Activated CD8-positive, alpha-beta T cell treated with anti-CD3 and anti-CD28 coated beads for 36 hours (primary cell): ENCODE results near the gene MAPKAPK2. TPM values are rescaled to one million over a fixed set of nuclear protein-coding genes. Genes with fewer than 3 reads are reported as not detected.
"Not testable (repeated sequence)": the region's sequence is repeated elsewhere in the genome, so short reads cannot be mapped to it uniquely, and the experiment has no call there.

Experiments
- ATAC-seq: fragments of 200-7000 bp; cut with Tn5 transposase; one replicate; pipeline ENCODE4 v1.10.0; 2021; ENCODE audit warnings: mild to moderate bottlenecking, moderate library complexity
- CTCF ChIA-PET: fragments of 350-600 bp; sonication (Branson Sonifier 250); formaldehyde crosslinking; loops from one replicate; lab custom pipeline; 2021; ENCODE audit warnings: antibody characterized with exemption; lab: Charles Lee
- POLR2A ChIA-PET: fragments of 350-600 bp; sonication (Branson Sonifier 250); formaldehyde crosslinking; loops from one replicate; lab custom pipeline; 2021; ENCODE audit warnings: antibody characterized with exemption; lab: Charles Lee
- DNase-seq: peaks from one replicate; pipeline ENCODE4 v3.0.0-alpha.2; 2020
- H3K27ac Mint-ChIP-seq: one replicate; pipeline ENCODE4 v1.8.0; 2021; ENCODE audit warnings: mild to moderate bottlenecking, mixed read lengths
- H3K27me3 Mint-ChIP-seq: one replicate; pipeline ENCODE4 v1.8.0; 2021; ENCODE audit warnings: mixed read lengths
- H3K36me3 Mint-ChIP-seq: one replicate; pipeline ENCODE4 v1.8.0; 2021; ENCODE audit warnings: low read depth, mixed read lengths
- H3K4me1 Mint-ChIP-seq: one replicate; pipeline ENCODE4 v1.8.0; 2021; ENCODE audit warnings: low read depth, mixed read lengths
- H3K4me3 Mint-ChIP-seq: one replicate; pipeline ENCODE4 v1.8.0; 2021; ENCODE audit warnings: mild to moderate bottlenecking, moderate library complexity, mixed read lengths
- H3K9me3 Mint-ChIP-seq: one replicate; pipeline ENCODE4 v1.8.0; 2021; ENCODE audit warnings: mixed read lengths
- intact Hi-C: fragments of 100-400 bp; cut with micrococcal nuclease; formaldehyde crosslinking; loops from one replicate; pipeline ENCODE4 v1.10.0; 2022
- total RNA-seq, 2 experiments: library from RNA; stranded (reverse); gene quantifications; one replicate each; pipeline ENCODE4 v1.2.3, GENCODE V29; 2021
- TF ChIP-seq, protein P1 (sequence below): fragments of 200-600 bp; IDR thresholded peaks from one replicate; pipeline ENCODE4 v1.8.0; 2022; ENCODE audit warnings: antibody characterized with exemption, mild to moderate bottlenecking

The MAPKAPK2 gene
- total RNA-seq, 2 experiments from 2014 or later: 50.4 to 51.4 TPM

DNA sequence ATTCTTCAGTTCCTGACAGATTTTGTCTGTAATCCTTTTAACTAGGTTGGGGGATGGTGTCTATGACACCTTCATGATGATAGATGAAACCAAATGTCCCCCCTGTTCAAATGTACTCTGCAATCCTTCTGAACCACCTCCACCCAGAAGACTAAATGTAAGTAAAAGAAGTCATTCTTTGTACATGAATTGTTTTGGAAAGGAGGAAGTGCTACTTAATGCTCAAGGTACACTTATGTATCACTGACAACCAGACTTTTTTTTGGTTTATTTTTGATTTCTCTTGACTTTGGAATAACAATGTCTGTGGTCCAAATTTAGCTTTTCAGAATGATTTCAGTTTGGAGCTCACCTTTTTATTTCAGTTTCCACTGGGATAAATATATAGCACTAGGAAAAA, 47.1 kb upstream of the MAPKAPK2 start:
- H3K36me3 Mint-ChIP-seq: peaks cover 3% of the 10 kb centered on the region
- TF ChIP-seq, protein P1, sequence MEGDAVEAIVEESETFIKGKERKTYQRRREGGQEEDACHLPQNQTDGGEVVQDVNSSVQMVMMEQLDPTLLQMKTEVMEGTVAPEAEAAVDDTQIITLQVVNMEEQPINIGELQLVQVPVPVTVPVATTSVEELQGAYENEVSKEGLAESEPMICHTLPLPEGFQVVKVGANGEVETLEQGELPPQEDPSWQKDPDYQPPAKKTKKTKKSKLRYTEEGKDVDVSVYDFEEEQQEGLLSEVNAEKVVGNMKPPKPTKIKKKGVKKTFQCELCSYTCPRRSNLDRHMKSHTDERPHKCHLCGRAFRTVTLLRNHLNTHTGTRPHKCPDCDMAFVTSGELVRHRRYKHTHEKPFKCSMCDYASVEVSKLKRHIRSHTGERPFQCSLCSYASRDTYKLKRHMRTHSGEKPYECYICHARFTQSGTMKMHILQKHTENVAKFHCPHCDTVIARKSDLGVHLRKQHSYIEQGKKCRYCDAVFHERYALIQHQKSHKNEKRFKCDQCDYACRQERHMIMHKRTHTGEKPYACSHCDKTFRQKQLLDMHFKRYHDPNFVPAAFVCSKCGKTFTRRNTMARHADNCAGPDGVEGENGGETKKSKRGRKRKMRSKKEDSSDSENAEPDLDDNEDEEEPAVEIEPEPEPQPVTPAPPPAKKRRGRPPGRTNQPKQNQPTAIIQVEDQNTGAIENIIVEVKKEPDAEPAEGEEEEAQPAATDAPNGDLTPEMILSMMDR: no peak
- no peak overlapping the region for H3K27ac Mint-ChIP-seq
- no peak overlapping the region for H3K4me3 Mint-ChIP-seq
- peaks cover 21% of the 10 kb centered on the region for H3K27me3 Mint-ChIP-seq
- H3K4me1 Mint-ChIP-seq: peaks cover 25% of the 10 kb centered on the region
- intact Hi-C loops: no loop called here
- ATAC-seq: no peak
- DNase-seq: no peak
- no peaks in the 10 kb centered on the region for H3K9me3 Mint-ChIP-seq
- POLR2A ChIA-PET: interaction anchor here (0.8 to 3.3 kb wide), 5 partner anchors 11 to 167 kb away, joined by 3 to 19 read pairs (median 3); partner anchors contain the start of gene IKBKE
- CTCF ChIA-PET: interaction anchor here (0.7 to 9.2 kb wide), 6 partner anchors 10 to 288 kb away, joined by 3 to 340 read pairs (median 3); partner anchors contain the start of gene IL20

DNA sequence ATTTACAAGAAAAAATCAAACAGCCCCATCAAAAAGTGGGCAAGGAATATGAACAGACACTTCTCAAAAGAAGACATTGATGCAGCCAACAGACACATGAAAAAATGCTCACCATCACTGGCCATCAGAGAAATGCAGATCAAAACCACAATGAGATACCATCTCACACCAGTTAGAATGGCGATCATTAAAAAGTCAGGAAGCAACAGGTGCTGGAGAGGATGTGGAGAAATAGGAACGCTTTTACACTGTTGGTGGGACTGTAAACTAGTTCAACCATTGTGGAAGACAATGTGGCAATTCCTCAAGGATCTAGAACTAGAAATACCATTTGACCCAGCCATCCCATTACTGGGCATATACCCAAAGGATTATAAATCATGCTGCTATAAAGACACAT, 42.6 kb upstream of the MAPKAPK2 start:
- H3K4me3 Mint-ChIP-seq, CTCF ChIA-PET, H3K27me3 Mint-ChIP-seq, H3K27ac Mint-ChIP-seq, intact Hi-C loops, ATAC-seq, H3K9me3 Mint-ChIP-seq, DNase-seq, H3K4me1 Mint-ChIP-seq, H3K36me3 Mint-ChIP-seq: not testable (repeated sequence)
- POLR2A ChIA-PET: interaction anchor here (1.3 kb wide), 1 partner anchor 22 kb away, joined by 3 read pairs; no protein-coding TSS in a partner anchor

DNA sequence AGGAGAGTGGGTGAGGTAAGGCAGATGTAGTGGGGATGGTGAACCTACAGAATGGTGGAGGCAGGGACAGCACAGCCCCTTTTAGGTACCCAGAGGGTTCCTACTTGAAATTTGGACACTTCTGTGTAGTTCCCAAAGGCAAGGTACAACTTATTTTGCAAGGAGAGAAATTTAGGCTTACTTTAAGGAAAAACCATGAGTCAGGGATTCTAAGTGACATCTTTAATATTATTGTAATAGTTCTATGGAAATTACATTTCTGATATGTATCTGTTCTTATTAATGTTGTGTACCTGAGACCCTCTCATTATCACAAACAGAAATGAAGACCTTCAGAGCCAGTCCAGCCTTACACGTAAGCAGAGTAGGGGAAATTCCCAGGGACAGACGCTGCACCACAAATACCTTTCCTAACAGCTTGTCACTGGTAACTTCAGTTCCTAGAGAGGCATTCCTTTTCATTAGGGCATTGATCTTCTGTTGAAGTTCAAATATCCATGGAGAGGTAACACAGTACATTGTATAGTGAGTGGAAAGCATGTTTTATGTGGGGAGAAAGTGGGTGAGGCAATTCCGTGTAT, 41.5 kb upstream of the MAPKAPK2 start:
- H3K27ac Mint-ChIP-seq: no peak overlapping the region
- peaks cover 2% of the 10 kb centered on the region for H3K4me1 Mint-ChIP-seq
- TF ChIP-seq, protein P1: no peak
- peaks cover 2% of the 10 kb centered on the region for H3K27me3 Mint-ChIP-seq
- POLR2A ChIA-PET: no interaction called here
- no peak for ATAC-seq
- no peak for DNase-seq
- CTCF ChIA-PET: interaction anchor here (1.0 kb wide), 1 partner anchor 26 kb away, joined by 3 read pairs; no protein-coding TSS in a partner anchor
- no peak overlapping the region for H3K4me3 Mint-ChIP-seq
- no peaks in the 10 kb centered on the region for H3K9me3 Mint-ChIP-seq
- H3K36me3 Mint-ChIP-seq: peaks cover 7% of the 10 kb centered on the region
- intact Hi-C loops: no loop called here

DNA sequence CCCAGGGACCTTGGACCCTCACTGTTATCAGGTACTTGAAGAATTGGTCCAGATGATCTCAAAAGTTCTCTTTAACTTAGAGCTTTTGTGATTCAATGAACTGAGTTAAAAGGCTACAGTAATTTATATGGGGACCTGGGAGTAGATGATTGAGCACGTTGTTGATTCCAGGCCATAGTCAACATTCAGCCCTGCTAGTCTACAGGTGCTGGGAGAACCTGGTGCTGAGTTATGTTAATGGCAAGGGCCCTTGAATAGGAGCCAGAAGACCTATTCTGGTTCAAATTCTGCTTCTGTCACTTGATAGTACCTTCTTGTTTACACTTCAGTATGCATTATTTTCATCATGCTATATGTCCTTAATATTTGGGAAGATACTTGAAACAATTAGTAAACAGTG, 38.2 kb upstream of the MAPKAPK2 start:
- Mint-ChIP-seq H3K4me1 (peaks cover 2% of the 10 kb centered on the region), H3K27ac (no peak overlapping the region), H3K9me3 (no peaks in the 10 kb centered on the region), H3K4me3 (no peak overlapping the region), H3K36me3 (peaks cover 3% of the 10 kb centered on the region), H3K27me3 (no peaks in the 10 kb centered on the region)
- no peak for DNase-seq
- intact Hi-C loops: no loop called here
- TF ChIP-seq, protein P1: no peak
- ATAC-seq: no peak
- ChIA-PET CTCF (interaction anchor here (1.4 to 13.6 kb wide), 3 partner anchors 11 to 17 kb away, joined by 4 to 191 read pairs (median 12); partner anchors contain the start of gene DYRK3), POLR2A (no interaction called here)

DNA sequence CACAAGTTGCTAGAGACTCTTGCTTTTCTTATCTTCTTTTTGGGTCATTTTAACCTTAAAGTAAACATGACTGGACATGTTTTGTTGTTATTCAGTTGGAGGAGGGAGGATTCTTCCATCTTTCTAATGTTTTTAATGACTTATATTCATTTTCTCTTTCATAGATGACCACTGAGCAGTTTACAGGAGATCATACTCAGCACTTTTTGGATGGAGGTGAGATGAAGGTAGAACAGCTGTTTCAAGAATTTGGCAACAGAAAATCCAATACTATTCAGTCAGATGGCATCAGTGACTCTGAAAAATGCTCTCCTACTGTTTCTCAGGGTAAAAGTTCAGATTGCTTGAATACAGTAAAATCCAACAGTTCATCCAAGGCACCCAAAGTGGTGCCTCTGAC, 37.5 kb upstream of the MAPKAPK2 start:
- no peak overlapping the region for H3K27ac Mint-ChIP-seq
- TF ChIP-seq, protein P1: no peak
- ATAC-seq (no peak), DNase-seq (no peak)
- CTCF ChIA-PET: interaction anchor here (1.4 to 13.6 kb wide), 3 partner anchors 12 to 16 kb away, joined by 4 to 191 read pairs (median 15); partner anchors contain the start of gene DYRK3
- no peaks in the 10 kb centered on the region for H3K27me3 Mint-ChIP-seq
- H3K9me3 Mint-ChIP-seq: no peaks in the 10 kb centered on the region
- no peak overlapping the region for H3K4me3 Mint-ChIP-seq
- POLR2A ChIA-PET: interaction anchor here (1.0 kb wide), 1 partner anchor 8 kb away, joined by 3 read pairs; no protein-coding TSS in a partner anchor
- intact Hi-C loops: no loop called here
- H3K4me1 Mint-ChIP-seq: peaks cover 2% of the 10 kb centered on the region
- H3K36me3 Mint-ChIP-seq: peaks cover 5% of the 10 kb centered on the region
